GM12878 (cell line): ENCODE data around the gene VIPR2. TPM values are rescaled to one million over a fixed set of nuclear protein-coding genes. Genes with fewer than 3 reads are reported as not detected.

Experiments used
- ATAC-seq: fragments of 200-7000 bp; cut with Tn5 transposase; 3 replicates; pipeline ENCODE4 v1.9.1; 2020; ENCODE audit warnings: mild to moderate bottlenecking, moderate library complexity
- BruUV-seq: library from RNA; stranded (reverse); fragments of 400-500 nt; replicated peaks from 2 replicates; lab custom pipeline; 2021; lab: Mats Ljungman, UMichigan
- CTCF ChIA-PET: fragments of 300-600 bp; sonication (Branson Sonifier 250); formaldehyde crosslinking; extraction: SDS; loops from one replicate; lab custom pipeline; 2021; ENCODE audit warnings: inconsistent platforms; lab: Yijun Ruan, JAX
- POLR2A ChIA-PET: fragments of 350-600 bp; formaldehyde crosslinking; extraction: SDS; loops from one replicate; lab custom pipeline; 2021; ENCODE audit warnings: inconsistent platforms; lab: Charles Lee
- RAD21 ChIA-PET: fragments of 300-600 bp; sonication (Branson Sonifier 250); formaldehyde crosslinking; loops from one replicate; lab custom pipeline; 2023; ENCODE audit warnings: antibody characterized with exemption; ENCODE audit not compliant: unreplicated experiment; lab: Charles Lee
- SMC1A ChIA-PET: fragments of 300-600 bp; sonication (Branson Sonifier 250); formaldehyde crosslinking; loops from one replicate; lab custom pipeline; 2023; ENCODE audit not compliant: unreplicated experiment, uncharacterized antibody; lab: Charles Lee
- DNase-seq: peaks from one replicate; pipeline ENCODE4 v3.0.0-alpha.2; 2011; ENCODE audit warnings: low read depth, low spot score
- FAIRE-seq: peaks from 3 replicates; lab custom pipeline; 2011; peaks lifted over from hg19 to GRCh38; lab: Jason Lieb, UNC
- H2AFZ ChIP-seq: 2 replicates; pipeline ENCODE4 v1.6.0; 2011; ENCODE audit warnings: low read depth, low read length, control low read depth; ENCODE audit not compliant: control insufficient read depth
- H3K27ac ChIP-seq: 2 replicates; pipeline ENCODE4 v1.5.1; 2011; ENCODE audit warnings: control low read depth; ENCODE audit not compliant: control insufficient read depth, insufficient read depth
- H3K27me3 ChIP-seq, 2 experiments: replicated peaks in 1 of 2; 2 replicates each; pipeline versions ENCODE4 v1.6.0 to v1.6.1; 2011; ENCODE audit warnings: low read length in 1 of 2; ENCODE audit not compliant: control insufficient read depth in 2 of 2, insufficient read depth in 2 of 2
- H3K36me3 ChIP-seq, 2 experiments: 2 replicates each; pipeline ENCODE4 v1.5.1; 2011; ENCODE audit warnings: low read length in 1 of 2; ENCODE audit not compliant: control insufficient read depth in 2 of 2, insufficient read depth in 2 of 2
- H3K4me1 ChIP-seq: 2 replicates; pipeline ENCODE4 v1.6.1; 2011; ENCODE audit warnings: mild to moderate bottlenecking, low read length, moderate library complexity, mixed read lengths; ENCODE audit not compliant: control insufficient read depth, insufficient read depth
- H3K4me2 ChIP-seq: 2 replicates; pipeline ENCODE4 v1.6.0; 2011; ENCODE audit warnings: control low read depth; ENCODE audit not compliant: control insufficient read depth, insufficient read depth
- H3K4me3 ChIP-seq: fragments of 200-600 bp; sonication (generic); 2 replicates; pipeline ENCODE4 v1.5.1; 2016
- H3K79me2 ChIP-seq: 2 replicates; pipeline ENCODE4 v1.6.0; 2011; ENCODE audit warnings: low read length; ENCODE audit not compliant: control insufficient read depth, insufficient read depth
- H3K9ac ChIP-seq: 2 replicates; pipeline ENCODE4 v1.8.0; 2011; ENCODE audit warnings: low read length, control low read depth, mixed read lengths; ENCODE audit not compliant: control insufficient read depth, insufficient read depth
- H3K9me3 ChIP-seq: replicated peaks from 3 replicates; pipeline ENCODE4 v1.5.1; 2011; ENCODE audit warnings: mild to moderate bottlenecking, low read length; ENCODE audit not compliant: control insufficient read depth, insufficient read depth
- H4K20me1 ChIP-seq: 2 replicates; pipeline ENCODE4 v1.6.0; 2011; ENCODE audit not compliant: control insufficient read depth, insufficient read depth
- BACH1 ChIP-seq: fragments of 450-650 bp; IDR thresholded peaks from 2 replicates; pipeline ENCODE4 v1.6.1; 2017; ENCODE audit warnings: mild to moderate bottlenecking, borderline replicate concordance
- CHD1 ChIP-seq: IDR thresholded peaks from 2 replicates; pipeline ENCODE4 v1.6.1; 2012; ENCODE audit warnings: low read depth, low read length, improper control_type of control experiment
- GATAD2B ChIP-seq: fragments of 450-650 bp; conservative IDR thresholded peaks from 2 replicates; pipeline ENCODE4 v1.6.1; 2017; ENCODE audit warnings: low read depth, mild to moderate bottlenecking, moderate library complexity
- HDGF ChIP-seq: fragments of 450-650 bp; IDR thresholded peaks from 2 replicates; pipeline ENCODE4 v1.6.1; 2016; ENCODE audit warnings: antibody characterized with exemption
- JUND ChIP-seq: IDR thresholded peaks from 2 replicates; pipeline ENCODE4 v1.6.1; 2012; ENCODE audit warnings: low read depth, mild to moderate bottlenecking, low read length, improper control_type of control experiment, moderate library complexity
- MYB ChIP-seq: fragments of 150-350 bp; IDR thresholded peaks from 2 replicates; pipeline ENCODE4 v1.6.1; 2014; ENCODE audit warnings: mild to moderate bottlenecking, low read depth, low read length, borderline replicate concordance
- PML ChIP-seq: IDR thresholded peaks from 2 replicates; pipeline ENCODE4 v1.6.1; 2012; ENCODE audit warnings: low read length, inconsistent platforms
- RBBP5 ChIP-seq: fragments of 200-600 bp; sonication (generic); conservative IDR thresholded peaks from 2 replicates; pipeline ENCODE4 v1.6.1; 2016
- SMC3 ChIP-seq: IDR thresholded peaks from 2 replicates; pipeline ENCODE4 v1.6.1; 2011; ENCODE audit warnings: low read length, improper control_type of control experiment, borderline replicate concordance
- YY1 ChIP-seq: IDR thresholded peaks from 2 replicates; pipeline ENCODE4 v1.6.1; 2011; ENCODE audit warnings: low read depth, mild to moderate bottlenecking, low read length
- WGBS: methylation state at CpG from one replicate; pipeline ENCODE4 v1.1.6; 2016; ENCODE audit warnings: low lambda C conversion rate; ENCODE audit not compliant: insufficient replicate concordance, insufficient coverage; ENCODE audit errors: missing lambda C conversion rate; 5-methylcytosine and 5-hydroxymethylcytosine counted together
- in situ Hi-C: fragments of 300-500 bp; cut with MboI; formaldehyde crosslinking; loops from 9 replicates; pipeline ENCODE4 v1.14.3; 2018; ENCODE audit warnings: mixed read lengths
- intact Hi-C: fragments of 100-400 bp; cut with micrococcal nuclease; formaldehyde crosslinking; loops from one replicate; pipeline ENCODE4 v1.14.2; 2022; ENCODE audit not compliant: unreplicated experiment
- polyA plus RNA-seq, 11 experiments: library from polyadenylated mRNA; depleted of rRNA in 4 of 11; unstranded in 6 of 11; stranded (reverse) in 5 of 11; fragments of >200 nt; fragmentation: Nextera tagmentation in 4 of 11; fragmentation: Illumina TruSeq in 1 of 11; extraction: Ambion mirVana in 4 of 11; extraction: Trizol in 1 of 11; gene quantifications; 1 replicate in 1 of 11; 2 replicates in 10 of 11; pipeline versions ENCODE4 v1.2.1 to v1.2.3, GENCODE V29; 2011 to 2016; ENCODE audit warnings: inconsistent platforms in 2 of 11, missing spikeins in 2 of 11, low read depth in 1 of 11
- total RNA-seq, 4 experiments: library from RNA; depleted of rRNA in 3 of 4; stranded (reverse); fragments of >200 nt in 3 of 4; fragmentation: Illumina TruSeq in 1 of 4; extraction: Trizol in 1 of 4; gene quantifications; 2 replicates each; pipeline versions ENCODE4 v1.2.1 to v1.2.3, GENCODE V29; 2013 to 2021
- TF ChIP-seq, protein P1 (sequence below): fragments of 450-650 bp; conservative IDR thresholded peaks from 2 replicates; pipeline ENCODE4 v1.6.1; 2017; ENCODE audit warnings: mild to moderate bottlenecking, moderate library complexity
- TF ChIP-seq, protein P2 (sequence below): fragments of 450-650 bp; IDR thresholded peaks from 2 replicates; pipeline ENCODE4 v1.6.1; 2018; ENCODE audit warnings: borderline replicate concordance, mild to moderate bottlenecking; ENCODE audit not compliant: partially characterized antibody
- TF ChIP-seq, protein P3 (sequence below): fragments of 450-650 bp; IDR thresholded peaks from 2 replicates; pipeline ENCODE4 v1.6.1; 2017; ENCODE audit warnings: mild to moderate bottlenecking, moderate library complexity
- TF ChIP-seq, protein P4 (sequence below): fragments of 150-350 bp; IDR thresholded peaks from 2 replicates; pipeline ENCODE4 v1.6.1; 2014; ENCODE audit warnings: mild to moderate bottlenecking, low read depth, low read length

VIPR2 gene
- total and polyA plus RNA-seq, 10 of the 15 experiments (the other 5 are each of a cell fraction or from before 2014, with no cell fraction given), result not detected

DNA sequence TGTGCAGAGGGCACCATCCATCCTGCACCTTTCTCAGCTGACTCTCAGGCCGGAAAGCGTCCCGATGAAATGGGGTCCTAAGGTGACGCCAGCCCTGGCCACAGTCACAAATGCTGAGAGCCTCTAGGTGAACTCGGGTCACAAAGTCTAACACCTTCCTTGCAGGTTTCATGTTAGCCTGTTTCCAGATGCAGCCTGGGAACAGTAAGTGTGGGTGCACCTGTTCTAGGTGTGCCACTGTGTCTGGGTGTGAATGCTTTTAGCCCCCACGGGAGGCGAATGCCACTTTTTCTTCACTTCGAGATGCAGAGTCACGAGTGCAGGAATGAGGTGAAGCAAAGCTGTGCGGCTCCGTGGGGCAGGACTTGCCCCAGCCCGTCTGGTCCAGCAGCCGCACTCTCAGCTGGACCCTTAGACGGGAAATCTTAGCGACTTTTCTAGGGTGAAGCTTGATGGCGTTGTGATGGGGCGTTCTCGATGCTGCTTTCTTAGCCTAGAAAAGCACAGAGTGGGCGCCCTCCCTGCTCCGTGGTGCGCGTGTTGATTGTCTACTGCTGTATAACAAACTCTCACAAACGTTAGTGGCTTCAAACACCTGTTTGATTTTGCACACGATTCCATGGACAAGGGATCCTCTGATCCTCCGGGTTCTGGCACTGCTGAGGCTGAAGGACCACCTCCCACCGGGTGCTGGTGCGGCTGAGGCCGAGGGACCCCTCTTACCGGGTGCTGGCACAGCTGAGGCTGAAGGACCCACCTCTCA, 13.6 kb upstream of the VIPR2 start:
- intact Hi-C loops, result no loop called here
- H3K27me3 ChIP-seq, result no peaks in the 10 kb centered on the region
- H3K4me2 ChIP-seq, result no peak overlapping the region
- no peaks in the 10 kb centered on the region for H3K4me1 ChIP-seq
- 49% methylated on average over 29 of the region's 29 CpGs for WGBS
- no peaks in the 10 kb centered on the region for H3K79me2 ChIP-seq
- no peaks in the 10 kb centered on the region for H3K36me3 ChIP-seq
- ChIA-PET SMC1A (no interaction called here), RAD21 (no interaction called here), POLR2A (no interaction called here), CTCF (no interaction called here)
- FAIRE-seq (no peak), DNase-seq (no peak), ATAC-seq (no peak)
- no peak overlapping the region for H2AFZ ChIP-seq
- no peak overlapping the region for H3K27ac ChIP-seq
- H3K4me3 ChIP-seq, result no peak overlapping the region
- no peaks in the 10 kb centered on the region for H4K20me1 ChIP-seq
- H3K9me3 ChIP-seq, result no peaks in the 10 kb centered on the region
- in situ Hi-C loops, result no loop called here
- BruUV-seq, result no TSS peak
- no peak overlapping the region for H3K9ac ChIP-seq
- TF ChIP-seq, protein P1, sequence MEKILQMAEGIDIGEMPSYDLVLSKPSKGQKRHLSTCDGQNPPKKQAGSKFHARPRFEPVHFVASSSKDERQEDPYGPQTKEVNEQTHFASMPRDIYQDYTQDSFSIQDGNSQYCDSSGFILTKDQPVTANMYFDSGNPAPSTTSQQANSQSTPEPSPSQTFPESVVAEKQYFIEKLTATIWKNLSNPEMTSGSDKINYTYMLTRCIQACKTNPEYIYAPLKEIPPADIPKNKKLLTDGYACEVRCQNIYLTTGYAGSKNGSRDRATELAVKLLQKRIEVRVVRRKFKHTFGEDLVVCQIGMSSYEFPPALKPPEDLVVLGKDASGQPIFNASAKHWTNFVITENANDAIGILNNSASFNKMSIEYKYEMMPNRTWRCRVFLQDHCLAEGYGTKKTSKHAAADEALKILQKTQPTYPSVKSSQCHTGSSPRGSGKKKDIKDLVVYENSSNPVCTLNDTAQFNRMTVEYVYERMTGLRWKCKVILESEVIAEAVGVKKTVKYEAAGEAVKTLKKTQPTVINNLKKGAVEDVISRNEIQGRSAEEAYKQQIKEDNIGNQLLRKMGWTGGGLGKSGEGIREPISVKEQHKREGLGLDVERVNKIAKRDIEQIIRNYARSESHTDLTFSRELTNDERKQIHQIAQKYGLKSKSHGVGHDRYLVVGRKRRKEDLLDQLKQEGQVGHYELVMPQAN, result no peak
- TF ChIP-seq YY1 (no peak), CHD1 (no peak), BACH1 (no peak), SMC3 (no peak), GATAD2B (no peak), RBBP5 (no peak), PML (no peak), HDGF (no peak), JUND (no peak), MYB (no peak)
- TF ChIP-seq, protein P2, sequence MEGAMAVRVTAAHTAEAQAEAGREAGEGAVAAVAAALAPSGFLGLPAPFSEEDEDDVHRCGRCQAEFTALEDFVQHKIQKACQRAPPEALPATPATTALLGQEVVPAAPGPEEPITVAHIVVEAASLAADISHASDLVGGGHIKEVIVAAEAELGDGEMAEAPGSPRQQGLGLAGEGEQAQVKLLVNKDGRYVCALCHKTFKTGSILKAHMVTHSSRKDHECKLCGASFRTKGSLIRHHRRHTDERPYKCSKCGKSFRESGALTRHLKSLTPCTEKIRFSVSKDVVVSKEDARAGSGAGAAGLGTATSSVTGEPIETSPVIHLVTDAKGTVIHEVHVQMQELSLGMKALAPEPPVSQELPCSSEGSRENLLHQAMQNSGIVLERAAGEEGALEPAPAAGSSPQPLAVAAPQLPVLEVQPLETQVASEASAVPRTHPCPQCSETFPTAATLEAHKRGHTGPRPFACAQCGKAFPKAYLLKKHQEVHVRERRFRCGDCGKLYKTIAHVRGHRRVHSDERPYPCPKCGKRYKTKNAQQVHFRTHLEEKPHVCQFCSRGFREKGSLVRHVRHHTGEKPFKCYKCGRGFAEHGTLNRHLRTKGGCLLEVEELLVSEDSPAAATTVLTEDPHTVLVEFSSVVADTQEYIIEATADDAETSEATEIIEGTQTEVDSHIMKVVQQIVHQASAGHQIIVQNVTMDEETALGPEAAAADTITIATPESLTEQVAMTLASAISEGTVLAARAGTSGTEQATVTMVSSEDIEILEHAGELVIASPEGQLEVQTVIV, result no peak
- TF ChIP-seq, protein P3, sequence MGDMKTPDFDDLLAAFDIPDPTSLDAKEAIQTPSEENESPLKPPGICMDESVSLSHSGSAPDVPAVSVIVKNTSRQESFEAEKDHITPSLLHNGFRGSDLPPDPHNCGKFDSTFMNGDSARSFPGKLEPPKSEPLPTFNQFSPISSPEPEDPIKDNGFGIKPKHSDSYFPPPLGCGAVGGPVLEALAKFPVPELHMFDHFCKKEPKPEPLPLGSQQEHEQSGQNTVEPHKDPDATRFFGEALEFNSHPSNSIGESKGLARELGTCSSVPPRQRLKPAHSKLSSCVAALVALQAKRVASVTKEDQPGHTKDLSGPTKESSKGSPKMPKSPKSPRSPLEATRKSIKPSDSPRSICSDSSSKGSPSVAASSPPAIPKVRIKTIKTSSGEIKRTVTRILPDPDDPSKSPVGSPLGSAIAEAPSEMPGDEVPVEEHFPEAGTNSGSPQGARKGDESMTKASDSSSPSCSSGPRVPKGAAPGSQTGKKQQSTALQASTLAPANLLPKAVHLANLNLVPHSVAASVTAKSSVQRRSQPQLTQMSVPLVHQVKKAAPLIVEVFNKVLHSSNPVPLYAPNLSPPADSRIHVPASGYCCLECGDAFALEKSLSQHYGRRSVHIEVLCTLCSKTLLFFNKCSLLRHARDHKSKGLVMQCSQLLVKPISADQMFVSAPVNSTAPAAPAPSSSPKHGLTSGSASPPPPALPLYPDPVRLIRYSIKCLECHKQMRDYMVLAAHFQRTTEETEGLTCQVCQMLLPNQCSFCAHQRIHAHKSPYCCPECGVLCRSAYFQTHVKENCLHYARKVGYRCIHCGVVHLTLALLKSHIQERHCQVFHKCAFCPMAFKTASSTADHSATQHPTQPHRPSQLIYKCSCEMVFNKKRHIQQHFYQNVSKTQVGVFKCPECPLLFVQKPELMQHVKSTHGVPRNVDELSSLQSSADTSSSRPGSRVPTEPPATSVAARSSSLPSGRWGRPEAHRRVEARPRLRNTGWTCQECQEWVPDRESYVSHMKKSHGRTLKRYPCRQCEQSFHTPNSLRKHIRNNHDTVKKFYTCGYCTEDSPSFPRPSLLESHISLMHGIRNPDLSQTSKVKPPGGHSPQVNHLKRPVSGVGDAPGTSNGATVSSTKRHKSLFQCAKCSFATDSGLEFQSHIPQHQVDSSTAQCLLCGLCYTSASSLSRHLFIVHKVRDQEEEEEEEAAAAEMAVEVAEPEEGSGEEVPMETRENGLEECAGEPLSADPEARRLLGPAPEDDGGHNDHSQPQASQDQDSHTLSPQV, result no peak
- TF ChIP-seq, protein P4, sequence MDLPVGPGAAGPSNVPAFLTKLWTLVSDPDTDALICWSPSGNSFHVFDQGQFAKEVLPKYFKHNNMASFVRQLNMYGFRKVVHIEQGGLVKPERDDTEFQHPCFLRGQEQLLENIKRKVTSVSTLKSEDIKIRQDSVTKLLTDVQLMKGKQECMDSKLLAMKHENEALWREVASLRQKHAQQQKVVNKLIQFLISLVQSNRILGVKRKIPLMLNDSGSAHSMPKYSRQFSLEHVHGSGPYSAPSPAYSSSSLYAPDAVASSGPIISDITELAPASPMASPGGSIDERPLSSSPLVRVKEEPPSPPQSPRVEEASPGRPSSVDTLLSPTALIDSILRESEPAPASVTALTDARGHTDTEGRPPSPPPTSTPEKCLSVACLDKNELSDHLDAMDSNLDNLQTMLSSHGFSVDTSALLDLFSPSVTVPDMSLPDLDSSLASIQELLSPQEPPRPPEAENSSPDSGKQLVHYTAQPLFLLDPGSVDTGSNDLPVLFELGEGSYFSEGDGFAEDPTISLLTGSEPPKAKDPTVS, result no peak
